GM18499 (cell line): ENCODE results near the gene OR6N2.

ENCODE experiments used
- ATAC-seq: cut with Tn5 transposase; IDR thresholded peaks from one replicate; pipeline ENCODE4 v1.9.1; 2021; ENCODE audit warnings: moderate number of reproducible peaks; ENCODE audit not compliant: insufficient read depth, unreplicated experiment

OR6N2 gene

DNA sequence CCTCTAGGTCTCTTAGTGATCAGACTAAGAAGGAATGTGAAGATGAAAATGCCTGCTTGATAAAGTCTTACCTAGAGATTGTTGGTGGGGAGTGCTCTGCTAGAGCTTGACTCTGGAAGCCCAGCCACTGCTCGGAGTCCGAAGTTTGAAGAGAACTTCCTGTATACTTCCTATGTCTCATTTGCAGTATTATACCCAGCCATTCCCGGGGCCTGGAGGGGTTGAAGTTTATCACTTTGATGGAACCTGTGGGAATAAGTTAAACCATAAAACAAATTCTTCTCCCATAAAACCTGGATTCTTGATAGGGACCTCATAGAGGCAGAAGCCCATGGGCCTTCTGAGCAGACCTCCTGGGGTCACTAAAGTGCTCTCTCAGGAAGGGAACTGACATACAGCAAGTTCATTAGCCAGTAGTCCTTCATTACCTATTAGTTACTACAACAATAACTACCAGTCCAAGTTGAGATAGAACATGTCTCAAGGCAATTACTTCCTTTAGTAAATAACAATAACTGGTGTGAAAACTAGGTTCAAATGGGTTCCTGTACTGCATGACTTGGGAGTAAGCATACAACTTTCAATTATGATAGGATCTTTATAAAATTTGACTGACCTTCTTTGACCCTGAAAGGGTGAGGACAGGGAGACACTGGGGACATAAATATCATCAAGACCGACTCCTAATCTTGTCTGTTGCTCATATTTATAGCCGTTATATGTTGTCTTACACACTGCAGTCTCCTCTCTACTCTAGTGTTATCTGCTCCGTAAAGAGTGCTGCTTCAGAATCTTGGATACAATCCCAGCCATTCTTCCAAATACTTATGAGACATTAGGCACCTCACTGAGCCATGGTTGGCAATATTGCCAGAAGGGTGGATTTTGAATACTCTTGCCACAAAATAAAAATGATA, 8.8 kb downstream of the OR6N2 start, which contains the start of gene OR6N1:
Gene OR6N1, minus strand, starts transcription at position 246 of the 917 bp plus-strand sequence. CDS start 5,513 bp downstream, outside the sequence.
- ATAC-seq = no peak

DNA sequence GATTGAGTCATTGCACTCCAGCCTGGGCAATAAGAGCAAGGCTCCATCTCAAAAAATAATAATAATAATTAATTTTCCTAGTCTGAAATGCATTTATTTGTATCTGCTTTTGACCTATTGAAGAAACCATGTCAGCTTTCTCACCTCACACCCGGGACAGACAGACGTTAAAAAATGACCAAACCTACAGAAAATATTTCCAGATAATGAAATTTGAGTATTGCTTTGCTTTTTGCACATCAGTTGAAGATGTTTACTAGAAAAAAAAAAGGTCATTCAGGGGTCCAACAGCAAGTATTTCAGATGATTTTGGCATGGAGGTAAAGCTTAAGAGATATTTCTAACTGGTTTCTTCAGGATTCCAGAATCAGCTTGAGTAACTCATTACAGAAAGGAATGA, 26.6 kb downstream of the OR6N2 start, which contains the start of gene OR6K6:
Gene OR6K6, plus strand, starts transcription at position 301 of the 400 bp plus-strand sequence. CDS start 168 bp downstream, outside the sequence.
- no peak for ATAC-seq

DNA sequence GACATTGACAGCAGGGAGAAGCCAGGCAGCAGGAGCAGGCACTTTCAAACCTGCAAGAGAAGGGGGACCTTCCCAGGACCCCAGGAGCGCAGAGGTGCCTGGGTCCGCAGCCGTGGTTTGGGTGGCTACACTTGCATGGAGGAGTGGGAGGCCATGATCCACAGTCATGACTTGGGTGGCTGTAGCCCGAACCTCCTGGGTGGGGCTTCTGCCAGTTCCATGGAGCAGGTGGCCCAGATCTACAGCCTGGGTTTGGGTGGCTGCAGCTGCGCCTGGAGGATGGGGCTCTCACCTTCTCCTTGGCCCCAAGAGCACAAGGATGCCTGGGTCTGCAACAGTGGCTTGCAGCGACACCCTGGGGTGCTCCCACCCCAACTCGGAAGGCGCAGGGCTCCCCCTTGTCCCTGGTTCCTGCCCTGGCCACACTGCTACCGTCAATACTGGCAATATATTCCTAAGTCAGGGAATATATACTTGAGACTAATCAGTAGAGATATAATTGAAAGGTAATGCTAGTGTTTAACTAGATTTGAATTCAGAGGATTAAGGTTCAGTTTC, 28.8 kb downstream of the OR6N2 start:
- no peak for ATAC-seq

DNA sequence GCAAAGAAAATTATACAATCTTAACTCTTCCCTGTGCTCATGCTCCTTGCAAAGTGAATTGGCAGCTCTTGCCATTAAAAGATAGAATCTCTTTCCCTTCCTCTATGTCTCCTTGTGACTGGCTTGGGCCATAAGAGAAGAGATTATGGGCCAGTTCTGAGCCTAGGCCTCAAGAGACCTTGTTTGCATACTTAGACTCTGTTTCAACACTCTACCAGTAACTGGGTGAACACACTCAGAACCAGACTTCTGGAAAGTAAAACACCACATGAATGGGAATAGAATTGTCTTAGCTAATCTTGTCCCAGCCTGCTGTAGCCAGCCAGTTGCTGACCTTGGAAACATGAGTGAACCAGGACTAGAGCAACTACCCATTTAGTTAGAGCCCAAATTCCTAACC, 45.2 kb downstream of the OR6N2 start:
- no peak for ATAC-seq

DNA sequence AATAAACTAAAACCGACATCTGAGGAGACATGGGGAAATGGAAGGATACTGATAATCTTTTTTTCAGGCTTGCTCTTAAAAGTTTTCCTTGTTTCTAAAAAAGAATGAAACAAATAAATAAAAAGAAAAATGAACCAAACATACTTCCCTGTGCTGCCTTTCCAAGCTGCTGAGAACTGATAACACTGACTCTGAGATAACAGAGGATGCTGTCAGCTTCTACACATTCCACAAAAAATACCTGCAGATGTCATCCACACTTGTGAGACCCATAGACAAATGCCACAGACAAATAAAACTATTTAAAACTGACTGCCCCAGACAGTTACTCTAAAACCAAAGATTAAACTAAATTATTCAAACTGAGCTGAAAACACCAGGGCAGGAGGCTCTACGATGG, 48.5 kb downstream of the OR6N2 start:
- ATAC-seq = no peak

DNA sequence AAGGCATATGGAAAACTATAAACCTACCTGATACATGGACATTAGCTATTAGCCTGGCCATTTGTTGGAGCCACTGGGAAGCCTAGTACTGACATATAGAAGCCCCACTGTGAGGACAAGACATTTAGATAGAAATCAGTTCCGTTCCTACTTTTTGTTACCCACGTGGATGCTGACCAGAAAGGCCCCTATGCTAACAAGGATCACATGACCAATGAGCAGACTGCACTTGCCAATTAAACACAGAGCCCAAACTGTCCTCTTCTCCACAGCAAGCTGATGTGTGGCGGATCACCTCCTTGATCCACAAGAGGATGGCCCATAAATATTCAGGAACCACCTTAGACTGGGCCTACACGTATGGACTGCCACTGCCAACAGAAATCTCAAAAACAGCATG, 49.3 kb downstream of the OR6N2 start:
- ATAC-seq = no peak

DNA sequence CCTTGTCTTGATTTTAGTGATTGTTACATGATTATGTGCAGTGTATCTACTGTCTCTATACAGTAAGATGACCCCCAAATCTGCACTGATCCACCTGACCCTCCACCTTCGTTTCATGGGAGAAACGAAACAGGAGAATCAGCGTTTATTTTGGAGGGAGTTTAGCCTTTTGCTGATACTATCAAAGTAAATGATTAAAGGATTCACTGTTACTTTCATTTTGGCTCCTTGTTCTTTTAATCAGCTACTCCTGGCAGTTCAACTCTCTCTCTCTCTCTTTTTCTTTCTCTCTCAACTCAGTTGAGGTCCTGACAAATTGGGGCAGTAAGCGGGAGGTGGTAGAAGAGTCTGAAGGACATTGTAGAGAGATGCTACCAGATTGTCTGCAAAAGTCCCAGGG, 50.6 kb downstream of the OR6N2 start:
- no peak for ATAC-seq

DNA sequence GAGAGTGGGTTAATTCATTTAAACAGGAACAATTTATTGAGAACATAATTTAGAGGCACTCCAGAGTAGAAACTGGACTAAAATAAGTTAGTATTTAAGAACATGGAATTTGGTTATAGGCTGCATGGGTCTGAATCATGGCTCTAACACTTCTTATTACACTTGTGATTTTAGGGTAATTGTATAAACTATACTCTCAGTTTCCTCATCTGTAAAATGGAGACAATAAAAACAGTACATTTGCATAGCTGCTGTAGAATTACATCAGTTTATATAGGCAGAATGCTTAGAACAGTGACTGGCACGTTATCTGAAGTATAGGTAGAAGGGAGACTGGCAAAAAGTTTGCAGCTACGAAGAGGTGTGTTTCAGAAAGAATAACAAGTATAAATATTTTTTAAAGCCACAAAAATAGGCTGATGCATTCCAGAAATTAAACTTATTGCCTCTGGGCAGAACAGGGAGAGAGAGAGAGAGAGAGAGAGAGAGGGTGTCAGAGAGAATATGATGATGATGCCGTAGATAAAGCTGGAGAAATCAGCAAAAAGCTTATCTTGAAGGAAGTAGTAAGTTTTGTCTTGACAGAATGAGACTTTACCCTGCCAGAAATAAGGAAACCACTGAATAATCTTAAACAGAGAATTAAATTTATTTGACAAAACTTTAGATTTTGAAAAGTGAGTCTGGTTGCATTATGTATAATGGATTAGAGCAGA, 52.3 kb downstream of the OR6N2 start:
- no peak for ATAC-seq

DNA sequence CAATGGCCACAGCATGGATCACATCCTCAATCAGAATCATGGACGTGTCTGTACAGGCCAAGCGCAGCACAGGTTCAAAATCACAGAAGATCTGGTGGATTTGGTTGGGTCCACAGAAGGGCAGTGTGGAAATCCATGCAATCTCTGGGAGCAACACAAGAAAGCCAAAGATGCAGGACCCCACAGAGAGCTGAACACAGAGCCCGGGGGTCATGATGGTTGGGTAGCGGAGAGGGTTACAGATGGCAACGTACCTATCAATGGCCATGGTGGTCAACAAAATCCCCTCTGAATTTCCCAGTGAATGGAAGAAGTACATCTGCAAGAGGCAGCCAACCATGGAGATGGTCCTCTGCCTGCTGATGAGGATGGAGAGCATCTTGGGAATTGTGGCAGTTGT, 56.6 kb downstream of the OR6N2 start:
- no peak for ATAC-seq
